ENCODE data around the gene EML5.

The EML5 gene

GRCh38 chr14:88698651-88699050, 94.1 kb downstream of the EML5 start:
- no peak for DNase-seq

GRCh38 chr14:88695870-88696269, 96.9 kb downstream of the EML5 start:
- no peak for DNase-seq

GRCh38 chr14:88688386-88688785, 104.4 kb downstream of the EML5 start:
- no peak for DNase-seq

DNA sequence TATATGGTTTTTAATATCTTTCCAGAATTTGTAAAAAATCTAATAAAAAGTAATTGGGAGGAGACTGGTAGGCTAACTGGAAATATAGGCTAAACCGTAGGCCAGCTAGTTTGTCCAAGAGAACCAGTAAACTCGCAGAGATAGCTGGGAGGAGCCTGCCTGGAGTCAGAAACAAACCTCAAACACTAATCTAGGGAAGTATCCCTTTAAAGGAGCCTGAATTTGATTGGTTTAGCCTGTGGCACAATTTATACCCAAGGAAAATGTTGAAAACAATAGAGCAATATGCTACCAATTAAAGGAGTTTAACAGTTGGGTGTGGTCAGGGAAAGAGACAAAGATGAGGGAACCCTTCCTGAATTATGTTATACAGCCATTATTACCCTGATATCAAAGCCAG, 109.6 kb downstream of the EML5 start:
- no peak for DNase-seq

GRCh38 chr14:88682495-88683114, 110.1 kb downstream of the EML5 start:
- DNase-seq, result no peak

GRCh38 chr14:88681755-88682494, 110.8 kb downstream of the EML5 start:
- no peak for DNase-seq

DNA sequence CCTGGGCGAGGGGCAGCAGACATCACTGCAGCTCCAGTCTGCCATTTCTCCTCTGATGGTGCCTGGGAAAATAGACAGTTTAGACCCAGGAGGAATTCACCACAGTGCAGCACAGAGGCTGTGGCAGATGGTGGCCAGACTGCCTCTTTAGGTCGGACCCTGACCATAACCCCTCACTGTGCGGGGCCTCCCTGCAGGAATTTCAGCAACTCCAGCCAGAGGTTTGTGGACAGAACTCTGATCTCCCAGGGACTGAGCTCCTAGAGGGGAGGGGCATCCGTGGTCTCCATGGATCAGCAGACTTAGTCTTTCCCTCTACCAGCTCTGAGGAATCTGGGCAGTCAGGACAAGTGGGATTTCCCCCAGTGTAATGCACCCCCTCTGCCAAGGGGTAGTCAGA, 123.4 kb downstream of the EML5 start:
- DNase-seq, result no peak

DNA sequence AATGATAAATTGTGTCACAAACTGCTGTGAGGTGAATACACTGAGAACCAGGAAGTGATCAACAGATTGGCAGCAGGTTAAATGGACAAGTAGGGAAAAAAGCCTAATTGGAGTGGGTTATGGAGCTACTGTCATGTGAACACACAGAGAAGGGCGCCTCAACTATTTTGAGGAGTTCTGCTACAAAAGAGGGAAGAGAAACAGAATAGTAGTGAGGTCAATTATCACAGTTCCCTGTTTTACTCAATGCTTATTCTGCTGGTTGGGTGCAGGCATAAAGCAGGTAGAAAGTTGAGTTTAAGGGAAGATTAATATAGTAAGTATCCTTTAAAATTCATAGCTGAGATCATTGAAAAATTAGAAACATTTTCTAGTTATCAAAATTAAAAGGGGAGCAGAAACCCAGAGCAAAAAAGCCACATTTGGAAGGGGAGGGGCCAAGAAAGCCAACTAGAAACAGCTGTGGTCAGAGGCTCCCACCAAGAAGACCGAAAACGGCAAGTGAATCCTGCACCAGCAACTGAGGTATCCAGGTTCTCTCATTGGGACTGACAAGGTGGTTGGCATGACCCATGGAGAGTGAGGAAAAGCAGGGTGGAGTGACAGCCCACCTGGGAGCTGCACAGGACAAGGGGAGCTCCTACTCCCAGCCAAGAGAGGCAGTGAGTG, 124.2 kb downstream of the EML5 start:
- no peak for DNase-seq

DNA sequence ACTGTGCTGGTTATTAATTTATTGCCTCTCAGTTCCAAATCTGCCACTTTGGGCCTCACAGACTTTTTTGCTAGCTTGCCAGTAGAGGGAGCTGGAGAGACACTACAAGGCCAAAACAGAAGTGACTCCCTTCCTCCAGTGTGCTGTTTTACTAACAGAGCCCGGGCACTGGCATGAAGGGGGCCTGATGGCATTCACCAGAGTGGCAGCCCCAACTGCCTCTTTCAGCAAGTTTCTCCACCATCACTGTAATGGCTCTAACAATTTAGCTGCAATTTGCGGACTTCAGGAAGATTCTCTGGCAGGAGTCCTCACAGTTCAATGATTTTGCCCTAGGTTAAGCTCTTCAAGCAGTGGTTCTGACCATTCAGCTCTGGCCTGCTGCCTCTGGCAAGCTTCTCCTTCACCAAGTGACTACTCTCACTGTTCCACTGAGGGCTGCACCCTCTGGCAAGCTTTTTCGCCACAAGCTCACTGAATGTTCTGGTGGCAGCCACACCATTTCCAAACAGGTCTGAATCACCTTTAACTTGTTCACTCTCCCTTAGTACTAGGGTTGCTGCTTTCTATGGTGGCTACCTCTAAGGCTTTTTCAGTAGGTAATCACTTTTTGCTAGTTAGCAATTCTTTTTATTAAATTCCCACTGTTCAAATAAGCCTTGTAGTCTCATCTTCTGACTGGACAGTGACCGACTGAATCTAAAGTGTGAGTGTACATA, 125.0 kb downstream of the EML5 start:
- peak; percentile 28 for DNase-seq

GRCh38 chr14:88660056-88660455, 132.7 kb downstream of the EML5 start:
- DNase-seq, result no peak

GRCh38 chr14:88639221-88639620, 153.5 kb downstream of the EML5 start:
- DNase-seq, result no peak

DNA sequence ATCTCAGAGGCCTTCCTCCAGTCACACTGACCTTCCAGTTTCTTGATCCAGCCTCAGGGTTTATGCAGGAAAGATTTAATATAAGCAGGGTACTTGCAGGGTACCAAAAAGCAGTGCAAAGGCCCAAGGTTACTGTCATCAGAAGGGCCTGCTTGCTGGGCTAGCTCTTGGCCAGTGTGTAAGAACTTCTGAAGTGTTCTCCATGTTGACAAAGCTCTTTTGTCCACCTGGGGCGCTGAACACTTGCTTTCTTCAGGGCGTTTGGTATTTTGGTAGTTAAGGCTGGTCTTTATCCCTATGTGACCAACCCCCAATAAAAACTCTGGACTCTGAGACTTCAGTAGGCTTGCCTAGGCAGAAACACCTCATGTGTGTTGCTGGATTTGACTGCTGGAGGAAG, 160.2 kb downstream of the EML5 start:
- DNase-seq, result no peak

- DNase-seq, result no peak
These were observed 161.7 kb downstream of the EML5 start for GRCh38 chr14:88631091-88631490.

DNA sequence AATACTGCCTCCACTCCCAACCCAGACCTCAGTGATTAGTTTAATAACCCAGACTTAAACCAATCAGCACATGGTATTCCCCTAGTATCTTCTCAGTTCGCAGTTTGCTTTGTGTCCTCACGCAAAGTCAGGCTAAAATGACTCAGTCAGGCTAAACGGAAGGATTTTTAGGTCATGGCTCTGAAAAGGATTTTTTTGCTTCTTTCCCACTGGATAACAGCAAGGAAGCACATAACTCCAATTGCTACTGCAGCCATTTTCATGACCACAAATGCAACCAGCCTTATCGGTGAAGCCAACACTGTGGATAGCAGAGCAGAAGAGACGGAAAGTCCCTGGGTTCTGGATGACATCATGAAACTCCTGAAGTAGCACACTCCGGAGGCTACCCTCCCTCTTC, 162.2 kb downstream of the EML5 start:
- DNase-seq, result no peak

- no peak for DNase-seq
These were observed 164.3 kb downstream of the EML5 start for GRCh38 chr14:88628462-88628861.

- DNase-seq, result no peak
These were observed 164.7 kb downstream of the EML5 start for GRCh38 chr14:88628033-88628432.

DNA sequence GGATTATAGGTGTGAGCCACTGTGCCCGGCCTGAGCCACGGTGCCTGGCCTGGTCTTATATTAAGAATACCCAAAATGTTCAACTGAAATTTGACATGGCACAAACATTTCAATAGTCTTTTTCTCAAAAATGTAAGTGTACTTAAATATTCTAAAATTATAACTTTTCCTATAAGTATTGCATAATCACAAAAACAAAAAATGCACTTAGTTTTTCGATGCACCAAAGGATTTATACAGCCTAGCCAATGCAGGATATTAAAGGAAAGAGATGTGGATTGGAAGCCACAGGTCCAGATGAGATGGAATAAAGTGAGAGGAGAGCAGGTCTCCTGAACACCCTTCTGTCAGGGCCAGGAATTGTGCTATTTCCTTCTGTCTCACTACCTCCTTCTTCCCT, 167.1 kb downstream of the EML5 start:
- no peak for DNase-seq

DNA sequence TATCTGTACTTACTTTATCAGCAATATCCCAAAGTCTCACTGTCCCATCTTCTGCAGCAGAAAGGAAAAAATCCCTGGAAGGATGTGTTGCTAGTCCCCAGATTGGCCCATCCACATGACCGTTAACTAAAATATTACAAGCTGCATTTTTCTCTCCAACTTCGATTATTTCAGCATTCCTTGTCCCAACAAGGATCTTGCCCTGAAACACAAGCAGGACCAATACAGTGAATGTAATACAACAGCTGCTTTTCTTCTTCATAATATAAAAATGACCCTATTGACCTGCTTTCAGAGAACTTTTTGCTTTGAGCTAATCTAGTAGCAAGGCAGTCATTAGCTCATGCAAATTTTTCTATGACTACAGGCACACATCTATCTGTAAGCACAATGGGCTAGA, 171.7 kb downstream of the EML5 start:
- DNase-seq, result no peak

DNA sequence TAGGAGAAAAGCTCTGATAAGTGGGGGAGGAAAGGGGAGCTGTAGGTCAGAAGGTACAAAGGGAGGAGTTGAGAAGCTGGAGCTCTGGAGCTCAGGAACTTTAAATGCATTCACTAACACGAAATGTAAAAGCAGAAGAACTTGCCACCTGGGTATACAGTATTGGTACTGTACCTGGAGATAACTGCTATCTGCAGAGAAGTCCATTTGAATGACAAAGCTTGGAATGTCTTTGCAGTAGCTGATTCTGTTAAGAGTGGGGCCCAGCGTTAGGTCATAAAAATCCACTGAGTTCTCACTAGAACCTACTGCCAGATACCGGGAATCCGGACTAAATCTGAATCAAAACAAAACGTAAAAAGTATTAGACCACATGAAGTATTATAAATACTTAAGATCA, 174.3 kb downstream of the EML5 start:
- no peak for DNase-seq

DNA sequence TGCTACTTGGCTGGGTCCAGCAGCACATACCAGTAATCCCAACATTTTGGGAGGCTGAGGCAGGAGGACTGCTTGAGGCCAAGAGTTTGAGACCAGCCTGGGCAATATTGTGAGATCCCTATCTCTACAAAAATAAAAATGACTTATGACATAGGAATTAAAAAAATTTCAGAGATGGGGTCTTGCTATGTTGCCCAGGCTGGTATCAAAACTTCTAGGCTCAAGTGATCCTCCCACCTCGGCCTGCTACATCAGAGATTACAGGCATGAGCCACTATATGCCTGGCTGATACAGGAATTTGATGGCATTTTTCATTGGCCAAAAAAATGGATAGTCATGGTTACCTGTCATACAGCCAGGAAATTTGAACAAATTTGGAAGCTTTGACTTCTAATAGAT, 175.3 kb downstream of the EML5 start:
- no peak for DNase-seq

- no peak for DNase-seq
These were observed 176.1 kb downstream of the EML5 start for GRCh38 chr14:88616697-88617096.

DNA sequence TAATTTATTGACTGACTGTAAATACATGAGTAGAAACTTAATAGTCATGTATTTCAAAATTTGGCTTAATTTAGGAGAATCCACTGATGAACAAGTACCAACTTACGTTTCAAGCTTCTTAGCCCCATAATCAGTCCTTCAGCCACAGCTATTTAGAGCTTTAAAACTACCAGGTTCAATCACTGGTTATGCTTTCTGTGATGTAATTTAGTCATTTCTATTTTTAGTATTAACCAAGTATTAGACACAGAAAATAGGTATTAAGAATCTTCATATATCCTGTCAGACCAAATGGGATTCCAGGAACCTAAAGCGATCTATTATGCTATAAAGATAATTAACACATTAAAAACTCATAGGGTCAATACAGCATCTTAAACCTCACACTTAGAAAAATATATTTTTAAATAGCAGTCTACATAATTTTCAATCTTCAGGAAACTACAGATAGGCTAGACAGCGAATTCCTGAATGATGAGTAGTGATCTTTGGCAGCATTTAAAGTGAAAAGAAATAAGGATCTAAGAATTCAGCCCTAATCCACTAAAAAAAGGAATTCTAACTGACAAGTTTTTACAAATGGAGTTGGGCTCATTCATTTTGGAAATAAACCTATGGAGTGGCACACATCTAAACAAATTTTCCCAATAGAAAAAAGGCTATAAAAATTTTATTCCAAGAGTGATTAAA, 178.4 kb downstream of the EML5 start:
- DNase-seq, result no peak

DNA sequence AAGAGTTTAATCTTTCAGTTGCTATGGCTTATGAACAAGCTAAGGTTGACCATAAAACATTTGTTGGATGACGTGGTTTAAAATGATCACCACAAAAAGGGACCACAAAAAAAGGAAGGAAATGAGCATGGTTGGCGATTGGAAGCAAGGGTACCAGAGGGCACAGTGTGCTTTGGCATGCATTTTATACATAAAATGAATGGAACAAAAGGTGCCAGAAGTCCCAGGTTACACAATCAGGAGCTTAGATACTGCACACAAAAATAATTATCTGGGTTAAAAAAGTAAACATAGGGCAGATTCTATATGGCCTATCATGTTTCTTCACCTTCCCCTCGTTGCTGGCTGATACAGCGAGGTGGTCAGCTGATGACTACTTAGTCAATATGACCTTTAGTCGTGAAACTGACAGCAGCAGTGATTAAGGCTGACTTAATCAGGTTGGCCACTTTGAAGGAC, 179.2 kb downstream of the EML5 start:
- no peak for DNase-seq

Data from activated T-cell treated with anti-CD3 and anti-CD28 coated beads for 4 hours (primary cell).